SK-N-SH treated with all-trans-retinoic acid at 6 μM for 48 hours (cell line): ENCODE data around the gene TSN.

Source experiments
- GLIS3 ChIP-seq: fragments of 250-450 bp; sonication (Bioruptor Pico); IDR thresholded peaks from 2 replicates; pipeline ENCODE4 v1.5.0; 2020; ENCODE audit warnings: mild to moderate bottlenecking, moderate library complexity
- PATZ1 ChIP-seq: fragments of 250-450 bp; sonication (Bioruptor Pico); IDR thresholded peaks from 2 replicates; pipeline ENCODE4 v1.8.0; 2020; ENCODE audit warnings: mild to moderate bottlenecking, moderate library complexity, borderline replicate concordance
- PPARA ChIP-seq: fragments of 250-450 bp; sonication (Bioruptor Pico); IDR thresholded peaks from 2 replicates; pipeline ENCODE4 v1.5.0; 2020; ENCODE audit warnings: mild to moderate bottlenecking, borderline replicate concordance
- RARB ChIP-seq: fragments of 250-450 bp; sonication (Bioruptor Pico); IDR thresholded peaks from 2 replicates; pipeline ENCODE4 v1.8.0; 2021; ENCODE audit warnings: mild to moderate bottlenecking, moderate library complexity
- TOX ChIP-seq: fragments of 250-450 bp; sonication (Bioruptor Pico); IDR thresholded peaks from 2 replicates; pipeline ENCODE4 v1.8.0; 2021; ENCODE audit warnings: mild to moderate bottlenecking, moderate library complexity, borderline replicate concordance
- ZFP30 ChIP-seq: fragments of 450-650 bp; formaldehyde crosslinking; IDR thresholded peaks from 2 replicates; pipeline ENCODE4 v1.5.0; 2022; ENCODE audit warnings: mild to moderate bottlenecking, moderate library complexity

- TF ChIP-seq PATZ1 (CRISPR knock-in tag) (no peak), ZFP30 (CRISPR knock-in tag) (no peak), RARB (no peak), PPARA (CRISPR knock-in tag) (no peak), GLIS3 (CRISPR knock-in tag) (no peak), TOX (no peak)
Measured at GRCh38 chr2:121740973-121741372, 14.5 kb upstream of the TSN start.
